ENCODE measurements around the gene CACNG7. TPM values are rescaled to one million over a fixed set of nuclear protein-coding genes. Genes with fewer than 3 reads are reported as not detected.

The CACNG7 gene
- total RNA-seq, 1 experiment from 2014 or later: not detected

GRCh38 chr19:53944416-53944815 lies 35.3 kb downstream of the CACNG7 start:
- no peaks in the 10 kb centered on the region for H3K9me3 ChIP-seq (ENCODE audit: low read length)
- no peaks in the 10 kb centered on the region for H3K9me2 ChIP-seq (replicated peaks; ENCODE audit: low read length)
- ChIA-PET CTCF (no interaction called here), POLR2A (ENCODE audit: unreplicated experiment) (interaction anchor here (0.8 kb wide), 1 partner anchor 37 kb away, joined by 5 read pairs; no protein-coding TSS in a partner anchor)
- no peak overlapping the region for H2AFZ ChIP-seq (ENCODE audit: low read length)
- BruUV-seq (replicated peaks): no TSS peak
- no peak overlapping the region for H3K27ac ChIP-seq (ENCODE audit: low read length)
- DNase-seq (no peak), ATAC-seq (no peak)
- no peak overlapping the region for H3K4me3 ChIP-seq (ENCODE audit: low read length)
- no peaks in the 10 kb centered on the region for H3K4me1 ChIP-seq (ENCODE audit: insufficient read depth, low read length)
- no peak overlapping the region for H3K9ac ChIP-seq (ENCODE audit: low read length)
- intact Hi-C loops (cut with micrococcal nuclease): no loop called here
- no peaks in the 10 kb centered on the region for H3K79me2 ChIP-seq (ENCODE audit: low read length)
- no peaks in the 10 kb centered on the region for H3K36me3 ChIP-seq (ENCODE audit: low read depth, low read length)
- no peaks in the 10 kb centered on the region for H4K20me1 ChIP-seq (ENCODE audit: low read length)
- H3K27me3 ChIP-seq (ENCODE audit: low read length): peaks cover 4% of the 10 kb centered on the region; the same call in 1 of the 2 replicates
- H3F3A ChIP-seq (ENCODE audit: low read length, unreplicated experiment): no peaks in the 10 kb centered on the region
- no peak overlapping the region for H3K4me2 ChIP-seq (ENCODE audit: low read length)
- no peak for TF ChIP-seq EZH2 (IDR thresholded peaks at IDR 0.05; ENCODE audit: low read length, unreplicated experiment)
- TF ChIP-seq EZH2phosphoT487 (IDR thresholded peaks at IDR 0.05; ENCODE audit: borderline replicate concordance, low read length): no peak
- TF ChIP-seq, protein P1, sequence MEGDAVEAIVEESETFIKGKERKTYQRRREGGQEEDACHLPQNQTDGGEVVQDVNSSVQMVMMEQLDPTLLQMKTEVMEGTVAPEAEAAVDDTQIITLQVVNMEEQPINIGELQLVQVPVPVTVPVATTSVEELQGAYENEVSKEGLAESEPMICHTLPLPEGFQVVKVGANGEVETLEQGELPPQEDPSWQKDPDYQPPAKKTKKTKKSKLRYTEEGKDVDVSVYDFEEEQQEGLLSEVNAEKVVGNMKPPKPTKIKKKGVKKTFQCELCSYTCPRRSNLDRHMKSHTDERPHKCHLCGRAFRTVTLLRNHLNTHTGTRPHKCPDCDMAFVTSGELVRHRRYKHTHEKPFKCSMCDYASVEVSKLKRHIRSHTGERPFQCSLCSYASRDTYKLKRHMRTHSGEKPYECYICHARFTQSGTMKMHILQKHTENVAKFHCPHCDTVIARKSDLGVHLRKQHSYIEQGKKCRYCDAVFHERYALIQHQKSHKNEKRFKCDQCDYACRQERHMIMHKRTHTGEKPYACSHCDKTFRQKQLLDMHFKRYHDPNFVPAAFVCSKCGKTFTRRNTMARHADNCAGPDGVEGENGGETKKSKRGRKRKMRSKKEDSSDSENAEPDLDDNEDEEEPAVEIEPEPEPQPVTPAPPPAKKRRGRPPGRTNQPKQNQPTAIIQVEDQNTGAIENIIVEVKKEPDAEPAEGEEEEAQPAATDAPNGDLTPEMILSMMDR (conservative IDR thresholded peaks at IDR 0.05; ENCODE audit: low read depth, low read length): no peak

DNA sequence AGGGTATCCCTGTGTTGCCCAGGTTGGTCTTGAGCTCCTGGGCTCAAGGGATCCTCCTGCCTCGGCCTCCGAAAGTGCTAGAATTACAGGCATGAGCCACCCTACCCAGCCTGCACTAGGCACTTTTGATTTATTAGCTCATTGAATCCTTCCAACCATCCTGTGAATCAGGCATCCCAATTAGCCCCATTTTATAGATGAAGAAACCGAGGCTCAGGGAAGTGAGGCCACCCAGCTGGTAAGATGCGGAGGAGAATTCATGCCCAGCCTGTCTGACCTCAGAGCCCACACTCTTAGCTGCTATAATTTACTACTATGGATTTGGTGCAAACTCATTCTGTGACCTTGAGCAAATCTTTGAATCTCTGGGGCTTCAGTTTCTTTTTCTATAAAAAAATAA lies 35.9 kb downstream of the CACNG7 start:
- H2AFZ ChIP-seq (ENCODE audit: low read length): no peak overlapping the region
- ChIA-PET POLR2A (ENCODE audit: unreplicated experiment) (interaction anchor here (0.8 kb wide), 1 partner anchor 36 kb away, joined by 5 read pairs; no protein-coding TSS in a partner anchor), CTCF (no interaction called here)
- no peaks in the 10 kb centered on the region for H3F3A ChIP-seq (ENCODE audit: low read length, unreplicated experiment)
- no peak for DNase-seq
- no peaks in the 10 kb centered on the region for H3K4me1 ChIP-seq (ENCODE audit: insufficient read depth, low read length)
- no peak for ATAC-seq
- H3K27ac ChIP-seq (ENCODE audit: low read length): no peak overlapping the region
- H3K79me2 ChIP-seq (ENCODE audit: low read length): no peaks in the 10 kb centered on the region
- H3K9me2 ChIP-seq (replicated peaks; ENCODE audit: low read length): no peaks in the 10 kb centered on the region
- H3K9ac ChIP-seq (ENCODE audit: low read length): no peak overlapping the region
- no peak overlapping the region for H3K4me3 ChIP-seq (ENCODE audit: low read length)
- H3K9me3 ChIP-seq (ENCODE audit: low read length): no peaks in the 10 kb centered on the region
- H3K36me3 ChIP-seq (ENCODE audit: low read depth, low read length): no peaks in the 10 kb centered on the region
- H4K20me1 ChIP-seq (ENCODE audit: low read length): no peaks in the 10 kb centered on the region
- H3K27me3 ChIP-seq (ENCODE audit: low read length): peaks cover 4% of the 10 kb centered on the region; the same call in 1 of the 2 replicates
- H3K4me2 ChIP-seq (ENCODE audit: low read length): 0 out of 2 replicates have a peak overlapping the region, but pooled peaks have one; percentile 30
- intact Hi-C loops (cut with micrococcal nuclease): no loop called here
- TF ChIP-seq EZH2phosphoT487 (IDR thresholded peaks at IDR 0.05; ENCODE audit: borderline replicate concordance, low read length) (no peak), EZH2 (IDR thresholded peaks at IDR 0.05; ENCODE audit: low read length, unreplicated experiment) (no peak)
- TF ChIP-seq, protein P1 (conservative IDR thresholded peaks at IDR 0.05; ENCODE audit: low read depth, low read length): no peak
- BruUV-seq (replicated peaks): no TSS peak

GRCh38 chr19:53945441-53945840 lies 36.4 kb downstream of the CACNG7 start:
- no peaks in the 10 kb centered on the region for H4K20me1 ChIP-seq (ENCODE audit: low read length)
- BruUV-seq (replicated peaks): no TSS peak
- H3K4me3 ChIP-seq (ENCODE audit: low read length): no peak overlapping the region
- TF ChIP-seq, protein P1 (conservative IDR thresholded peaks at IDR 0.05; ENCODE audit: low read depth, low read length): no peak
- no peak overlapping the region for H3K9ac ChIP-seq (ENCODE audit: low read length)
- no peaks in the 10 kb centered on the region for H3K79me2 ChIP-seq (ENCODE audit: low read length)
- ChIA-PET POLR2A (ENCODE audit: unreplicated experiment) (interaction anchor here (0.8 kb wide), 1 partner anchor 36 kb away, joined by 5 read pairs; no protein-coding TSS in a partner anchor), CTCF (no interaction called here)
- H3K9me3 ChIP-seq (ENCODE audit: low read length): no peaks in the 10 kb centered on the region
- H3K27me3 ChIP-seq (ENCODE audit: low read length): peaks cover 4% of the 10 kb centered on the region; the same call in 1 of the 2 replicates
- ATAC-seq (peak; percentile 75), DNase-seq (peak; percentile 35)
- intact Hi-C loops (cut with micrococcal nuclease): no loop called here
- H3K4me1 ChIP-seq (ENCODE audit: insufficient read depth, low read length): no peaks in the 10 kb centered on the region
- no peaks in the 10 kb centered on the region for H3K9me2 ChIP-seq (replicated peaks; ENCODE audit: low read length)
- no peaks in the 10 kb centered on the region for H3F3A ChIP-seq (ENCODE audit: low read length, unreplicated experiment)
- no peak overlapping the region for H3K27ac ChIP-seq (ENCODE audit: low read length)
- no peaks in the 10 kb centered on the region for H3K36me3 ChIP-seq (ENCODE audit: low read depth, low read length)
- H3K4me2 ChIP-seq (ENCODE audit: low read length): peak overlapping the region; percentile 30; the same call in 1 of the 2 replicates
- no peak overlapping the region for H2AFZ ChIP-seq (ENCODE audit: low read length)

Data from PC-3 (cell line).